ENCODE data around the gene IDH2.

DNA sequence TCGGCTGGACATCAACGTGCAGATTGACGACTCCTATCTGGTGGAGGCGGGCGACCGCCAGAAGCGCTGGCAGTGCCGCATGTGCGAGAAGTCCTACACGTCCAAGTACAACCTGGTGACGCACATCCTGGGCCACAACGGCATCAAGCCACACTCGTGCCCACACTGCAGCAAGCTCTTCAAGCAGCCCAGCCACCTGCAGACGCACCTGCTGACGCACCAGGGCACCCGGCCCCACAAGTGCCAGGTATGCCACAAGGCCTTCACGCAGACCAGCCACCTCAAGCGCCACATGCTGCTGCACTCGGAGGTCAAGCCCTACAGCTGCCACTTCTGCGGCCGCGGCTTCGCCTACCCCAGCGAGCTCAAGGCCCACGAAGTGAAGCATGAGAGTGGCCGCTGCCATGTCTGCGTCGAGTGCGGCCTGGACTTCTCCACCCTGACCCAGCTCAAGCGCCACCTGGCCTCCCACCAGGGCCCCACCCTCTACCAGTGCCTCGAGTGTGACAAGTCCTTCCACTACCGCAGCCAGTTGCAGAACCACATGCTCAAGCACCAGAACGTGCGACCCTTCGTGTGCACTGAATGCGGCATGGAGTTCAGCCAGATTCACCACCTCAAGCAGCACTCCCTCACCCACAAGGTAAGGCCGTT, 34.2 kb downstream of the IDH2 start:
- TF ChIP-seq, protein P1, sequence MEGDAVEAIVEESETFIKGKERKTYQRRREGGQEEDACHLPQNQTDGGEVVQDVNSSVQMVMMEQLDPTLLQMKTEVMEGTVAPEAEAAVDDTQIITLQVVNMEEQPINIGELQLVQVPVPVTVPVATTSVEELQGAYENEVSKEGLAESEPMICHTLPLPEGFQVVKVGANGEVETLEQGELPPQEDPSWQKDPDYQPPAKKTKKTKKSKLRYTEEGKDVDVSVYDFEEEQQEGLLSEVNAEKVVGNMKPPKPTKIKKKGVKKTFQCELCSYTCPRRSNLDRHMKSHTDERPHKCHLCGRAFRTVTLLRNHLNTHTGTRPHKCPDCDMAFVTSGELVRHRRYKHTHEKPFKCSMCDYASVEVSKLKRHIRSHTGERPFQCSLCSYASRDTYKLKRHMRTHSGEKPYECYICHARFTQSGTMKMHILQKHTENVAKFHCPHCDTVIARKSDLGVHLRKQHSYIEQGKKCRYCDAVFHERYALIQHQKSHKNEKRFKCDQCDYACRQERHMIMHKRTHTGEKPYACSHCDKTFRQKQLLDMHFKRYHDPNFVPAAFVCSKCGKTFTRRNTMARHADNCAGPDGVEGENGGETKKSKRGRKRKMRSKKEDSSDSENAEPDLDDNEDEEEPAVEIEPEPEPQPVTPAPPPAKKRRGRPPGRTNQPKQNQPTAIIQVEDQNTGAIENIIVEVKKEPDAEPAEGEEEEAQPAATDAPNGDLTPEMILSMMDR (optimal IDR thresholded peaks at IDR 0.05 in 1 of 3, IDR thresholded peaks at IDR 0.05 in 1 of 3, conservative IDR thresholded peaks at IDR 0.05 in 1 of 3; ENCODE audit: extremely low read depth in 1 of 3, insufficient read depth in 2 of 3, low read length in 3 of 3): no peak
- TF ChIP-seq EZH2 (IDR thresholded peaks at IDR 0.05; ENCODE audit: low read length): no peak
